ENCODE data around the gene ZNF544.

ZNF544 gene

GRCh38 chr19:58261968-58262921 is 33.5 kb downstream of the ZNF544 start:
- Histone ChIP-seq H3K9me2 (replicated peaks; ENCODE audit: insufficient read depth, low read length) (no peaks in the 10 kb centered on the region), H4K20me1 (ENCODE audit: insufficient read depth, low read length) (no peaks in the 10 kb centered on the region), H3K4me1 (ENCODE audit: low read length) (no peaks in the 10 kb centered on the region), H3K4me3 (ENCODE audit: low read length) (no peak overlapping the region), H3K79me2 (ENCODE audit: low read length) (no peaks in the 10 kb centered on the region), H3K27me3 (replicated peaks; ENCODE audit: insufficient read depth, low read length) (no peaks in the 10 kb centered on the region), H3K4me2 (ENCODE audit: low read depth, low read length) (no peak overlapping the region), H2AFZ (ENCODE audit: low read length) (no peak overlapping the region), H3K27ac (ENCODE audit: low read length) (no peak overlapping the region), H3K9me3 (replicated peaks; ENCODE audit: insufficient read depth, low read length) (no peaks in the 10 kb centered on the region), H3F3A (ENCODE audit: insufficient read depth, low read length) (no peaks in the 10 kb centered on the region), H3K36me3 (replicated peaks; ENCODE audit: insufficient read depth, low read length) (no peaks in the 10 kb centered on the region), H3K9ac (ENCODE audit: low read length) (no peak overlapping the region)
- no peak for TF ChIP-seq EZH2phosphoT487 (IDR thresholded peaks at IDR 0.05; ENCODE audit: low read length)
- no peak for TF ChIP-seq CTCF (IDR thresholded peaks at IDR 0.05; ENCODE audit: low read length)
- no peak for TF ChIP-seq EZH2 (optimal IDR thresholded peaks at IDR 0.05; ENCODE audit: low read depth, low read length)
- no peak for DNase-seq

GRCh38 chr19:58262922-58263296 is 34.2 kb downstream of the ZNF544 start:
- Histone ChIP-seq H3K27ac (ENCODE audit: low read length) (no peak overlapping the region), H3K4me2 (ENCODE audit: low read depth, low read length) (no peak overlapping the region), H3K4me3 (ENCODE audit: low read length) (no peak overlapping the region), H3F3A (ENCODE audit: insufficient read depth, low read length) (no peaks in the 10 kb centered on the region), H2AFZ (ENCODE audit: low read length) (no peak overlapping the region), H3K79me2 (ENCODE audit: low read length) (no peaks in the 10 kb centered on the region), H3K9me2 (replicated peaks; ENCODE audit: insufficient read depth, low read length) (no peaks in the 10 kb centered on the region), H3K9me3 (replicated peaks; ENCODE audit: insufficient read depth, low read length) (no peaks in the 10 kb centered on the region), H3K4me1 (ENCODE audit: low read length) (no peaks in the 10 kb centered on the region), H3K27me3 (replicated peaks; ENCODE audit: insufficient read depth, low read length) (no peaks in the 10 kb centered on the region), H3K36me3 (replicated peaks; ENCODE audit: insufficient read depth, low read length) (no peaks in the 10 kb centered on the region), H4K20me1 (ENCODE audit: insufficient read depth, low read length) (no peaks in the 10 kb centered on the region), H3K9ac (ENCODE audit: low read length) (no peak overlapping the region)
- no peak for TF ChIP-seq EZH2 (optimal IDR thresholded peaks at IDR 0.05; ENCODE audit: low read depth, low read length)
- TF ChIP-seq EZH2phosphoT487 (IDR thresholded peaks at IDR 0.05; ENCODE audit: low read length): no peak
- no peak for TF ChIP-seq CTCF (IDR thresholded peaks at IDR 0.05; ENCODE audit: low read length)
- no peak for DNase-seq

- Histone ChIP-seq H3K27ac (ENCODE audit: low read length) (no peak overlapping the region), H3K27me3 (replicated peaks; ENCODE audit: insufficient read depth, low read length) (no peaks in the 10 kb centered on the region), H3K79me2 (ENCODE audit: low read length) (no peaks in the 10 kb centered on the region), H4K20me1 (ENCODE audit: insufficient read depth, low read length) (no peaks in the 10 kb centered on the region), H3K36me3 (replicated peaks; ENCODE audit: insufficient read depth, low read length) (no peaks in the 10 kb centered on the region), H3K4me1 (ENCODE audit: low read length) (no peaks in the 10 kb centered on the region), H3K9me2 (replicated peaks; ENCODE audit: insufficient read depth, low read length) (no peaks in the 10 kb centered on the region), H3K9ac (ENCODE audit: low read length) (no peak overlapping the region), H2AFZ (ENCODE audit: low read length) (no peak overlapping the region), H3F3A (ENCODE audit: insufficient read depth, low read length) (no peaks in the 10 kb centered on the region), H3K4me3 (ENCODE audit: low read length) (no peak overlapping the region), H3K4me2 (ENCODE audit: low read depth, low read length) (no peak overlapping the region), H3K9me3 (replicated peaks; ENCODE audit: insufficient read depth, low read length) (no peaks in the 10 kb centered on the region)
- no peak for TF ChIP-seq EZH2 (optimal IDR thresholded peaks at IDR 0.05; ENCODE audit: low read depth, low read length)
- TF ChIP-seq CTCF (IDR thresholded peaks at IDR 0.05; ENCODE audit: low read length): no peak
- TF ChIP-seq EZH2phosphoT487 (IDR thresholded peaks at IDR 0.05; ENCODE audit: low read length): no peak
- DNase-seq: no peak
Observed at GRCh38 chr19:58265100-58265499, 36.4 kb downstream of the ZNF544 start.
